ENCODE data around the gene NDUFB1.

NDUFB1 gene

GRCh38 chr14:92121670-92122350 lies at the start of gene NDUFB1, which contains the start of gene CPSF2:
Gene NDUFB1, minus strand, starts transcription at chr14:92121706. Its CDS starts 4,069 bp downstream, at chr14:92117637.
Gene CPSF2, plus strand, starts transcription at chr14:92121969. Its CDS starts 9,016 bp downstream, at chr14:92130985.
- in situ Hi-C loops (cut with HindIII; ENCODE audit: low sequenced_read_pairs) = no loop called here

- in situ Hi-C loops (cut with HindIII; ENCODE audit: low sequenced_read_pairs) = no loop called here
Measured at GRCh38 chr14:92164958-92165357, 43.5 kb upstream of the NDUFB1 start.

GRCh38 chr14:92161521-92161920 lies 40.0 kb upstream of the NDUFB1 start:
- in situ Hi-C loops (cut with HindIII; ENCODE audit: low sequenced_read_pairs) = no loop called here

- in situ Hi-C loops (cut with HindIII; ENCODE audit: low sequenced_read_pairs) = no loop called here
Measured at GRCh38 chr14:92160619-92161018, 39.1 kb upstream of the NDUFB1 start.

GRCh38 chr14:92154283-92154942 lies 32.9 kb upstream of the NDUFB1 start:
- in situ Hi-C loops (cut with HindIII; ENCODE audit: low sequenced_read_pairs) = no loop called here

- in situ Hi-C loops (cut with HindIII; ENCODE audit: low sequenced_read_pairs) = no loop called here
Measured at GRCh38 chr14:92153581-92153980, 32.1 kb upstream of the NDUFB1 start.

- in situ Hi-C loops (cut with HindIII; ENCODE audit: low sequenced_read_pairs) = no loop called here
Measured at GRCh38 chr14:92144708-92145107, 23.2 kb upstream of the NDUFB1 start.

GRCh38 chr14:92143962-92144361 lies 22.5 kb upstream of the NDUFB1 start:
- in situ Hi-C loops (cut with HindIII; ENCODE audit: low sequenced_read_pairs) = no loop called here

GRCh38 chr14:92143309-92143708 lies 21.8 kb upstream of the NDUFB1 start:
- in situ Hi-C loops (cut with HindIII; ENCODE audit: low sequenced_read_pairs) = no loop called here

GRCh38 chr14:92135269-92135668 lies 13.8 kb upstream of the NDUFB1 start:
- in situ Hi-C loops (cut with HindIII; ENCODE audit: low sequenced_read_pairs) = no loop called here

GRCh38 chr14:92134456-92134855 lies 12.9 kb upstream of the NDUFB1 start:
- in situ Hi-C loops (cut with HindIII; ENCODE audit: low sequenced_read_pairs) = no loop called here

- in situ Hi-C loops (cut with HindIII; ENCODE audit: low sequenced_read_pairs) = no loop called here
Measured at GRCh38 chr14:92122761-92123160, 1.3 kb upstream of the NDUFB1 start.

GRCh38 chr14:92122351-92122677 lies 808 bp upstream of the NDUFB1 start:
- in situ Hi-C loops (cut with HindIII; ENCODE audit: low sequenced_read_pairs) = no loop called here

GRCh38 chr14:92121207-92121669 lies 268 bp downstream of the NDUFB1 start:
- in situ Hi-C loops (cut with HindIII; ENCODE audit: low sequenced_read_pairs) = no loop called here

- in situ Hi-C loops (cut with HindIII; ENCODE audit: low sequenced_read_pairs) = no loop called here
Measured at GRCh38 chr14:92109490-92109889, 12.0 kb downstream of the NDUFB1 start.

- in situ Hi-C loops (cut with HindIII; ENCODE audit: low sequenced_read_pairs) = no loop called here
Measured at GRCh38 chr14:92108345-92109254, 12.9 kb downstream of the NDUFB1 start.

- in situ Hi-C loops (cut with HindIII; ENCODE audit: low sequenced_read_pairs) = no loop called here
Measured at GRCh38 chr14:92106143-92106926, 15.2 kb downstream of the NDUFB1 start, which contains the start of gene ATXN3. Gene ATXN3, minus strand, starts transcription at chr14:92106582. Its CDS starts 30 bp downstream, at chr14:92106552.

GRCh38 chr14:92105893-92106142 lies 15.7 kb downstream of the NDUFB1 start:
- in situ Hi-C loops (cut with HindIII; ENCODE audit: low sequenced_read_pairs) = no loop called here

GRCh38 chr14:92105073-92105892 lies 16.2 kb downstream of the NDUFB1 start:
- in situ Hi-C loops (cut with HindIII; ENCODE audit: low sequenced_read_pairs) = no loop called here

Data from DLD1 (cell line).